HUDEP-2 (cell line): ENCODE data around the gene HOXA1.

Experiments
- DNase-seq, 76 experiments: peaks; one replicate each; lab custom pipeline; 2025; ENCODE audit not compliant: unreplicated experiment in 76 of 76; lab: John Stamatoyannopoulos, UW

The HOXA1 gene

GRCh38 chr7:27117887-27118491, 22.2 kb upstream of the HOXA1 start:
- no peak for DNase-seq

GRCh38 chr7:27116962-27117886, 21.4 kb upstream of the HOXA1 start:
- no peak for DNase-seq

GRCh38 chr7:27116031-27116961, 20.5 kb upstream of the HOXA1 start:
- no peak for DNase-seq

- DNase-seq = no peak
Measured at GRCh38 chr7:27115221-27116026, 19.6 kb upstream of the HOXA1 start.

- DNase-seq = no peak
Measured at GRCh38 chr7:27114881-27115220, 19.1 kb upstream of the HOXA1 start.

- DNase-seq = no peak
Measured at GRCh38 chr7:27113991-27114769, 18.4 kb upstream of the HOXA1 start.

- no peak for DNase-seq
Measured at GRCh38 chr7:27112955-27113949, 17.5 kb upstream of the HOXA1 start.

- DNase-seq = no peak
Measured at GRCh38 chr7:27112361-27112760, 16.6 kb upstream of the HOXA1 start.

- no peak for DNase-seq
Measured at GRCh38 chr7:27111751-27112277, 16.0 kb upstream of the HOXA1 start.

GRCh38 chr7:27111042-27111750, 15.4 kb upstream of the HOXA1 start:
- no peak for DNase-seq

GRCh38 chr7:27110186-27111031, 14.6 kb upstream of the HOXA1 start:
- no peak for DNase-seq

- no peak for DNase-seq
Measured at GRCh38 chr7:27109466-27110185, 13.8 kb upstream of the HOXA1 start.

GRCh38 chr7:27108390-27109127, 12.8 kb upstream of the HOXA1 start:
- DNase-seq = no peak

- no peak for DNase-seq
Measured at GRCh38 chr7:27107391-27108381, 11.9 kb upstream of the HOXA1 start.
